Activated naive CD8-positive, alpha-beta T cell (primary cell): ENCODE results near the gene SUSD3.
A peak's percentile ranks its signal among the peaks of the same experiment; 100 is the strongest.

Experiments
- H3K27ac Mint-ChIP-seq: one replicate; pipeline ENCODE4 v1.8.0; 2021; ENCODE audit warnings: mixed read lengths
- H3K27me3 Mint-ChIP-seq: one replicate; pipeline ENCODE4 v1.8.0; 2021; ENCODE audit warnings: mixed read lengths
- H3K36me3 Mint-ChIP-seq: one replicate; pipeline ENCODE4 v1.8.0; 2021; ENCODE audit warnings: mixed read lengths
- H3K4me1 Mint-ChIP-seq: one replicate; pipeline ENCODE4 v1.8.0; 2021; ENCODE audit warnings: low read depth, mixed read lengths
- H3K4me3 Mint-ChIP-seq: one replicate; pipeline ENCODE4 v1.8.0; 2021; ENCODE audit warnings: mild to moderate bottlenecking, mixed read lengths
- H3K9me3 Mint-ChIP-seq: one replicate; pipeline ENCODE4 v1.8.0; 2021; ENCODE audit warnings: low read depth, mixed read lengths

The SUSD3 gene

DNA sequence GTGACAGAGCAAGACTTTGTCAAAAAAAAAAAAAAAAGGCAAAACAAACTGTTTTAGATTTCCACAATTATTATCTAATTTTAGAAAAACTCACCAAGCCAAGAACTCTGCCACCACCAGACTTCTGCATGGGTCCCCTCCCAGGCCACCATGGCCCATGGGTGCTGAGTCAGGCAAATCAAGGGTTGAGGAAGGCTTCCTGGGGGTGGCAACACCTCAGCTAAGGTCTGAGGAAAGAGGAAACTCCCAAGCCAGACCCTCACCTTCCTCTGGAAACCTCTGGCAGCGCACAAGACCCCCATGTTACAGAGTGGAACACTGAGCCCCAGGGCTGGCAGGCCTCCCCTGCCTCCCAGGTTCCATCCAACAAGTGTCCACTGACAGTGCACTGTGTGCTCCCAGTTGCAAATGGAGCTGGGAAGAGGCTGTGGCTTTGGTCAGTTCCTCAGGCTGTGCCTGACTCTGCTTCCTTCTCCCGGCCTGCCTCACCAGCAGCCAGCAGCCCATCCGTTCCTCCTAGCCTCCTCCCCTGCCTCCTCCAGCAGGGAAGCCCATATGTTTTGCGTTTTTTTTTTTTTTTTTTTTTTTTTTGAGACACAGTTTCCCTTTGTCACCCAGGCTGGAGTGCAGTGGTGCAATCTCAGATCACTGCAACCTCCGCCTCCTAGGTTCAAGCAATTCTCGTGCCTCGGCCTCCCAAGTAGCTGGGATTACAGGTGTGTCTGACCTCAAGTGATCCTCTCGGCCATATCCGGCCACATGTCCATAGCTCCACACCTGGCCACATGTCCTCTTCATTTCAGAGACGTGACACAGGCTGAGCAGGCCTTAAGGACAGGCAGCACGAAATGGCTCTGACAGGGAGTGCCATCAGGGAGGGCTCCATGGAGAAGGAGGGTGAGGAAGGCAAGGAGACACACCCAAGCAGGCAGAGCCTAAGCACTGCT, 3.5 kb upstream of the SUSD3 start:
- H3K36me3 Mint-ChIP-seq: no peaks in the 10 kb centered on the region
- peaks cover 43% of the 10 kb centered on the region for H3K4me1 Mint-ChIP-seq
- H3K27ac Mint-ChIP-seq: peak overlapping the region; percentile 64
- H3K27me3 Mint-ChIP-seq: no peaks in the 10 kb centered on the region
- H3K4me3 Mint-ChIP-seq: no peak overlapping the region
- no peaks in the 10 kb centered on the region for H3K9me3 Mint-ChIP-seq

DNA sequence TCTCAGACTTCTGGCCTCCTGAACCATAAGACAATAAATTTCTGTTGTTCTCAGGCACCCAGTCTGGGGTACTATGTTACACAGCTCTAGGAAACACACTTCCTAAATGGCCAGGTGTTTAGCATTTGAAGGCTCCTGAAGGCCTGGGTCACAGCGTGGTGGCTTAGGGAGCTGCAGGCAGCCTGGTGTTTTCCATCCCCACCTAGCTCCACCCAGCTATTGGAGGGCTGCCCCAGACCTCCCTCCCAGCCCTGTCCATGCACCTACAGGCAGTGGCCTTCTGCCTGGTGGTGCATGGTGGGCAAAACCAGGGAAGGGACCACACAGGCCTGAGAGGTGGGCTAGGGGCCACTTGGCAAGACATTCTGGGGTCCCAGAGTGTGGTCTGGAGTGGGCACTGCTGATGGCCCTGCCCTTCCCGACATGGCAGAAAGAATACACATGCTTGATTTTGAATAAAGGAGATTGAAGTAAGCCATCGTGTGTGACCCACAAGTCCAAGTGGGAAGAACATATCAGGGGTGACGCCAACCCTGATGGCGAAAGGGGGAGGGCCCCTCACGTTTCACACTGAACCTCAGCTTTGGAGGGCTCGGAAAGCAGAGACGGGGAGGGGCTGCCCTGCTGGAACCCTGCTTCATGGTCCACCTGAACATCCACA, 1.3 kb upstream of the SUSD3 start:
- Mint-ChIP-seq H3K4me1 (peaks cover 64% of the 10 kb centered on the region), H3K27ac (peak overlapping the region; percentile 86), H3K9me3 (no peaks in the 10 kb centered on the region), H3K4me3 (peak overlapping the region; percentile 49), H3K27me3 (no peaks in the 10 kb centered on the region), H3K36me3 (no peaks in the 10 kb centered on the region)

DNA sequence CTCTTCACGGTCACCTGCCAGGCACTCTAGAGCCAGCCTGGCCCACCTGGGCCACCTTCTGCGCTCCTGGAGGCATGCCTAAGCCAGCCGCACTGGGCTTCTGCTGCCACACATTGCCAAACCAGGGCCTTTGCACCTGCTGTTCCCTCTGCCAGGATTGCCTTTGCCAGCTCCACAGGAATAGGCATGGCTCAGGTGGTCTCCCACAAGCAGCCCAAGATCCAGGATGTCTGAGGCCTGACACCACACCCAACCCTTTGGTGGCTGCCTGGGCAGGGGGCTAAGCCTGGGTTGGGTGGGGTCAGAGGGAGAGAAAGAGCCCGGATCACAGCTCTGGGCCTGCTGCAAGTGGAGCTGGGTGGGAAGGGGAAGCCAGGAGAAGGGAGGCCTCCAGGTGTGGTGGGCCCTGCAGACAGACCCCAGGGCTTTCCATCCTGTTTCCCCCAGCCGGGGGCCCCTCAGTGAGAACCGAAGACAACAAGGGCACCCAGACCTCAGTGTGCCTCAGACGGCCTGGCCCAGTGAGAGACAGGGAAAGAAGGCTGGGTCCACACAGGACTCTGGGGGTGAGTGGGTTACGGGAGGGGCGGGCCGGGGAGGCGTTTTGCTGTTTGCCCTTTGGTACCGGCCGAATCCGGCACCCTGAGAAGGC, 672 bp upstream of the SUSD3 start:
- Mint-ChIP-seq H3K4me3 (peak overlapping the region; percentile 78), H3K9me3 (no peaks in the 10 kb centered on the region), H3K27me3 (no peaks in the 10 kb centered on the region), H3K36me3 (no peaks in the 10 kb centered on the region), H3K4me1 (peaks cover 69% of the 10 kb centered on the region), H3K27ac (peak overlapping the region; percentile 86)

DNA sequence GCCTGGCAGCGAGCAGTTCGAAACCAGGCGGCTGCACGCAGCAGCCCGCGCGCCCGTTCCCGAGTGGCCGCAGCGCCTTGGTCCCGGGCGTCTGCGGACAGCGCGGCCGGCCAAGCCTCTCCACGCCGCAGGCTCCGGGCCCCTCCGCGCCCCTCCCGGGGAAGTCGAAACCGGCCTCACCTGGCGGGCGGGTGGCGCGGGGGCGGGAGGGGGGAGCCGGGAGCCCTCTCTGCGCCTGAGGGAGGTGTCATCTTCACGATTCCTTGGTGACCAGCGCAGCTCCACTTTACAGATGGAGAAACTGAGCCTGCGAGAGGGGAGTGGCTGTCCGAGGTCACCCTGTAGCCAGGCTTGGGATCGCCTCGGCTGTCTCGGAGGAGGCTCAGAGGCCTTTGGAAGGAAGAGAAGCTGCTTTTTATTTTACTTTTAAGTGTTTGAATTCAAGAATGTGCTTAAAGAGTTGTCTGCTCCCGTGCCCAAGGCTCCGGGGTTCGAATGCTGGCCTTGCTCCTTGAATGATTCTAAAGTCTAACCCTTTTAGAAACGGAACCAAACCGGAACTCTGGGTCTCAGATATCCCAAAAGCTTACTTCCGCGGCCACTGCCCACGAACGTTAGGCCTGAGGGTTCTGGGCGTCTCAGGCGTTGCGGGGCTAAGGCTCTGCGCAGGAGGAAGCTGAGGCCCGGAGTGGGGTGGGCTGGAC, 662 bp downstream of the SUSD3 start:
- H3K27ac Mint-ChIP-seq: peak overlapping the region; percentile 98
- H3K4me3 Mint-ChIP-seq: peak overlapping the region; percentile 91
- H3K27me3 Mint-ChIP-seq: no peaks in the 10 kb centered on the region
- H3K9me3 Mint-ChIP-seq: no peaks in the 10 kb centered on the region
- peaks cover 68% of the 10 kb centered on the region for H3K4me1 Mint-ChIP-seq
- H3K36me3 Mint-ChIP-seq: no peaks in the 10 kb centered on the region

DNA sequence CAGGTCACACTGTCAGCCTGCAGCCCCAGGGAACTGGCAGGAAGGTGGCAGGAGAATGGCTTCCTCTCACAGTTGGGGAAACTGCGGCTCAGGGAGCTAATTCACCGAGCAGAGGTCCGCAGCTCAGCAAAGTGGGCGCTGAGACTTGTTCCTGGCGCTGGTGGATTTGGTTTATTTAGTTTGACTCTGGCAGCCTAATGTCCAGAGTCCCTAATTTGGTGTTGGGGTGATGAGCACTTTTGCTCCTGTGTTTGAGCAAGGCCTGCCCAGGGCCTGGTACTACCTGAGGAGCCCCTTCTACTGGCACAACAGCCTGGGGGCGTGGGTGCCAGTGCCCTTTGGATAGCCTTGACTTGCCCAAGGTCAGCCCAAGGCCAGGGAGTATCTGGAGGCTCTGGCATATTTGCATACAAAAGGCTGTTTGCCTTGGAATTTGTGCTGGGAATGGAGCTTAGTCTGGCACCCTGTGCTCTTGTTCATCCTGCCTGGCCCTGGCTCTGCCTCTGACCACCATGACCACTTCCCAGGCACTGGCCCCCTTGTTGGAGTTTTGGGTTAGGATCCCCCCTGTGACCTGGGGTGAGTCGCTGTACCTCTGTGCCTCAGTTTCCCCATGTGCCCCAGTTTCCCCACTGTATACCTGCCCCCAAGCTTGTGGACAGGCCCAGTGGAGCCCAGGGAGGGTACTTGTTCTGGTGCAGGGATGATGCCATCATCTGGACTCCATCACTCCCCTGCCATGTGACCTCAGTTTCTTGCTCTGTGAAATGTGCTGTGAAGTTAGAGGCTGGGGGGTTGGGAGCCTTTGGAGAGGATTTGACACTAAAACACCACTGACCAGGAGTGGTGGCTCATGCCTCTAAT, 1.4 kb downstream of the SUSD3 start:
- Mint-ChIP-seq H3K4me1 (peaks cover 70% of the 10 kb centered on the region), H3K4me3 (peak overlapping the region; percentile 91), H3K9me3 (no peaks in the 10 kb centered on the region), H3K27me3 (no peaks in the 10 kb centered on the region), H3K36me3 (no peaks in the 10 kb centered on the region), H3K27ac (peak overlapping the region; percentile 98)

DNA sequence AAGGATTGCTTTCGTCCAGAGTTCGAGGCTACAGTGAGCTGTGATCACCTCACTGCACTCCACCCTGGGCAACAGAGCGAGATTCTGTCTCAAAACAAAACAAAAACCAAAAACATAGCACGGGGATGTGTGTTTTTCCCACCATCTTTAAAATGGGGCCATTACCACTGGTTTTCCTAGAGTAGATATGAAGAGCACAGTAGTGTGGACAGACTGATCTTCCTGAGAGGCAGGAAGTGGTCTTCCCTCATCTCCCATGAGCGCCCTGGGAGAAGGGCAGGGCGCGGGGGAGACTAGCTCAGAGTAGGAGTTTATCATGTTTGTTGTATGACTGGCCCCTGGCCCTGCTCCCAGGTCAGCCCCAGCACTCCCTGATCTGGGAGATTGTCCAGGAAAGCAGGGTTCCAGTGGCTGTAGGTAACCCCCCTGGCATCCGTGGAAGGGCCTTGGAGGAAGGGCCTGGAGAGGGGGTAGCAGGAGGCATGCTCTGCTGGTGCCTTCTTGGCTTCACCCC, 2.3 kb downstream of the SUSD3 start:
- no peaks in the 10 kb centered on the region for H3K9me3 Mint-ChIP-seq
- H3K36me3 Mint-ChIP-seq: no peaks in the 10 kb centered on the region
- peak overlapping the region; percentile 98 for H3K27ac Mint-ChIP-seq
- H3K27me3 Mint-ChIP-seq: no peaks in the 10 kb centered on the region
- peak overlapping the region; percentile 91 for H3K4me3 Mint-ChIP-seq
- H3K4me1 Mint-ChIP-seq: peaks cover 72% of the 10 kb centered on the region

DNA sequence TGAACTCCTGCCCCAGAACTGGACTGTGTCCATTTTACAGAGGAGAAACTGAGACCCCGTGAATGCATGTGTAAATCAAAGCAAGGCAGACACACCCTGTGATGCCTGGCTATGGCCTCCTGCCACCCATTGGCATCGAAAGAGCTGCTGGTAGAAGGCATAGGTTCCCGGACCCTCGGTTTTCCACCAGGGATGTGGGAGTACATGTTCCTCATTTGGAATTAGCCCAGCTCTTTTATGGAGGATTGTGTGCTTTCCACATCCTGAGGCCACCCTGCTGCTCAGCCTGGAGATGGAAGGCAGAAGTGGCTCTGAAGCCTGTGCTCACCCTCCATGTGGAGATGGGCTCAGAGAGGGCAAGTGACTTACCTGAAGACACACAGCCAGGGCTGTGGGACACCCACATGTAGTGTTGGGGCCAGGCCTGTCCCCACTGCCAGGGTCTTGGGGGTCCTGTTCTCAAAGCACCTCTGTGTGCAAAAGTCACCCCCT, 2.8 kb downstream of the SUSD3 start:
- Mint-ChIP-seq H3K36me3 (no peaks in the 10 kb centered on the region), H3K9me3 (no peaks in the 10 kb centered on the region), H3K4me1 (peaks cover 73% of the 10 kb centered on the region), H3K27me3 (no peaks in the 10 kb centered on the region), H3K4me3 (peak overlapping the region; percentile 91), H3K27ac (peak overlapping the region; percentile 98)

DNA sequence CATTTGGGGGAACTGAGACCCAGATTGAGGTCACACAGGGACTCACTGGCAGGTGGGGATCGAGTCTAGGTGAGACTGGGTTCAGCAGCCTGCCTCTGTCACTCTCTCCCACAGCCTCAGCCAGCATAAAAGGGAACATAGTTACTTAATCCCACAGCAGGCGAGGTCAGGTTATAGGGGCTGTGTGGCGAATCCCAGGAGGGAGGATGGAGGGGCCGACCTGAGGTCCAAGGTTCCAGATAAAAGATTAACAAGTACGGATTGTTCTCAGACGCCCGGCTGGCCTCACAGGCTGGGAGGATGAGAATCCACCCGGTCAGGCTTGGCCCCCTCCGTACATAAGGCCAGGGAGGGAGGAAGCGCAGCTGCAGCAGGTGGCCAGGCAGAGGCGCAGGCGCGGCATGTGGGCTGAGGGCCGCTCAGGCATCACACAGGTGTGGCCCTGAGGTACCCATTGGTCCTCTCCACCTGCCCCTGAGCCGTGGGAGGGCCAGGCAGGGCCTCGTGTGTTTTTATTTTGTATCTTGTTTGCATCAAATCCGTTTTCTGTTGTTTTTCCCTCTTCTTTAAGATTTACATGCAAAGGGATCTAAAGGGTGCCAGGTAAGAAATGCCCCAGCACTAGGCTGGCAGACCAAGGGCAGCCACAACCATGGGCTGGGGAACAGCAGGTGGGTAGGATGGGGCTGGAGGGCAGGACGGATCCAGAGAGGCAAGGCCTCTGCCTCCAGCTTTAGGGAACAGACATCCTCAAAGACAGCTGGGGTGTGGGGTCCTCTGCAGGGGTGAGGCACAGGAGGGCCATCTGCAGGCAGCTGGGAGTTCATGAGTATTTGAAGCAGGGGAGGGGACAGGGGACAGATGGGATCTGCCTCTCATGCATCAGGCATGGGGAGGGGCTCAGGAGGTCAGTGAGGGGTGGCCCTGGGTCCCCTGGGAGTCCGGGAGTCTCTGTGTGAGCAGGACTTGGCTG, 3.6 kb downstream of the SUSD3 start:
- Mint-ChIP-seq H3K27me3 (no peaks in the 10 kb centered on the region), H3K27ac (peak overlapping the region; percentile 98), H3K4me3 (peak overlapping the region; percentile 91), H3K36me3 (peaks cover 2% of the 10 kb centered on the region), H3K4me1 (peaks cover 77% of the 10 kb centered on the region), H3K9me3 (no peaks in the 10 kb centered on the region)

GRCh38 chr9:93064392-93065134, 6.1 kb downstream of the SUSD3 start:
- Mint-ChIP-seq H3K27ac (peak overlapping the region; percentile 98), H3K27me3 (no peaks in the 10 kb centered on the region), H3K36me3 (peaks cover 2% of the 10 kb centered on the region), H3K4me1 (peaks cover 89% of the 10 kb centered on the region), H3K9me3 (no peaks in the 10 kb centered on the region), H3K4me3 (peak overlapping the region; percentile 85)

DNA sequence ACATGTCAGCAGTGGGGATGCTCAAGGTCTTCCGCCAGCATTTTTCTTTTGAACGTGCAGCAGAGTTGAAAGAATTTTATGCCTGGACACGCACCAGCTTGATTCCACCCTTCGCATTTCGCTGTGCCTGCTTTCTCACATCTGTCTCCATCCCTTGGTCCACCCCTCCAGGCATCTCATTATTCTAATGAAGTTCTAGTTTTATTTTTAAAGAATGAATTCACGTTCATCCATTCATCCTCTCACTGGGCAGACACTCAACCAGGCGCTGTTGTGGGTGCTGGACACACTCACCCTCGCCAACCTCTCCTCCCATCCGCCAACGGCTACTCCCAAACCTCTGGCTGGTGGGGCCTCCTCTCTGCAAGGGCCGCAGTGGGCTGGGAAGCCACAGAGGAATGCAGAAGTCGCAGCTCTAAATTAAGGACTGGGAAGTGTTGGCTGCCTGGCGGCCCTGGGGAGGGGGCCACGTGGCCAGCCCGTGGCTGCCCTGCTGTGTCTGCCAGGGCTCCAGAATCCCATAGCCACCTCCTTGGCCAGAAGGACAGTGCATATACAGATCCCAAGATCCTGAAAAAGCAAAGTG, 6.7 kb downstream of the SUSD3 start:
- peaks cover 88% of the 10 kb centered on the region for H3K4me1 Mint-ChIP-seq
- peak overlapping the region; percentile 98 for H3K27ac Mint-ChIP-seq
- no peaks in the 10 kb centered on the region for H3K27me3 Mint-ChIP-seq
- peaks cover 2% of the 10 kb centered on the region for H3K36me3 Mint-ChIP-seq
- H3K4me3 Mint-ChIP-seq: peak overlapping the region; percentile 85
- no peaks in the 10 kb centered on the region for H3K9me3 Mint-ChIP-seq

- Mint-ChIP-seq H3K27ac (peak overlapping the region; percentile 94), H3K36me3 (peaks cover 6% of the 10 kb centered on the region), H3K9me3 (no peaks in the 10 kb centered on the region), H3K4me1 (peaks cover 84% of the 10 kb centered on the region), H3K27me3 (no peaks in the 10 kb centered on the region), H3K4me3 (peak overlapping the region; percentile 6)
These were observed 8.6 kb downstream of the SUSD3 start for GRCh38 chr9:93066978-93067603.

GRCh38 chr9:93068956-93069355, 10.5 kb downstream of the SUSD3 start:
- H3K4me3 Mint-ChIP-seq: no peak overlapping the region

More at GRCh38 chr9:93068956-93069355, 10.5 kb downstream of the SUSD3 start:
- H3K4me1 Mint-ChIP-seq: peaks cover 82% of the 10 kb centered on the region
- peak overlapping the region; percentile 86 for H3K27ac Mint-ChIP-seq
- H3K27me3 Mint-ChIP-seq: no peaks in the 10 kb centered on the region
- no peaks in the 10 kb centered on the region for H3K9me3 Mint-ChIP-seq
- H3K36me3 Mint-ChIP-seq: peaks cover 6% of the 10 kb centered on the region
